ENCODE data around the gene AFDN. TPM values are rescaled to one million over a fixed set of nuclear protein-coding genes. Genes with fewer than 3 reads are reported as not detected.

The AFDN gene
- total and polyA plus RNA-seq, 2 experiments from 2014 or later, result 66.9 to 200 TPM

DNA sequence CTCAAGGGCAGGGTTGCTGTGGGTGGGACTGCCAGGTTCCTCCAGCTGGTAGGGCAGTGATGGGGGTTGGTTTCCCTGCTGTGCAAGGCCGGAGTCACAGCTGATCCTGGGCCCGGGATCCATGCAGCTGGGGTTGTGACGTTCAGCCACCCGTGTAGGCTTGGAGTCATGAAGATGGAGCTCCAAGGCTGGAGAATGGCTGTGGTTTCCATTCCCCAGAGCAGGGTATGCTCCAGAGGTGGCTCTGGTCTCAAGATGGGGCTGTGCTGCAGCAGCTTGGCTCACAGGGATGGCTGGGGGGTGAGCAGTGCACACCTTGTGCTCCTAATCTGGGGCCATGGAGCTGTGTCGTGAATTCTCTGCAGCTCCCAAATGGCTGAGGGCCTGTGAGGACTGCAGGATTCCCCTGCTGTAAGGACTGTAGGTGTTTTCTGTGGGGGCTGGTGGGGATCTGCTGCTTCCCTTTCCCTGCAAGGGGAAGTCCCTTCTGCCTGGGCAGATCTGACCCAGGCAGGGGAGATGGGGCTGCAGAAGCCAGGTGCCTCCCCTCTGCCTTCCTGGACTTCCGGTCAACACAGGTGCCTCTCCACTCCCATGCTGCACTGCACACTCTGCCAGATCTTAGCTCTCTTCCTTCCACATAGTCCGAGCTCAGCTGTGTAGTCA is 186.7 kb downstream of the AFDN start (continued):
- TF ChIP-seq, protein P1, sequence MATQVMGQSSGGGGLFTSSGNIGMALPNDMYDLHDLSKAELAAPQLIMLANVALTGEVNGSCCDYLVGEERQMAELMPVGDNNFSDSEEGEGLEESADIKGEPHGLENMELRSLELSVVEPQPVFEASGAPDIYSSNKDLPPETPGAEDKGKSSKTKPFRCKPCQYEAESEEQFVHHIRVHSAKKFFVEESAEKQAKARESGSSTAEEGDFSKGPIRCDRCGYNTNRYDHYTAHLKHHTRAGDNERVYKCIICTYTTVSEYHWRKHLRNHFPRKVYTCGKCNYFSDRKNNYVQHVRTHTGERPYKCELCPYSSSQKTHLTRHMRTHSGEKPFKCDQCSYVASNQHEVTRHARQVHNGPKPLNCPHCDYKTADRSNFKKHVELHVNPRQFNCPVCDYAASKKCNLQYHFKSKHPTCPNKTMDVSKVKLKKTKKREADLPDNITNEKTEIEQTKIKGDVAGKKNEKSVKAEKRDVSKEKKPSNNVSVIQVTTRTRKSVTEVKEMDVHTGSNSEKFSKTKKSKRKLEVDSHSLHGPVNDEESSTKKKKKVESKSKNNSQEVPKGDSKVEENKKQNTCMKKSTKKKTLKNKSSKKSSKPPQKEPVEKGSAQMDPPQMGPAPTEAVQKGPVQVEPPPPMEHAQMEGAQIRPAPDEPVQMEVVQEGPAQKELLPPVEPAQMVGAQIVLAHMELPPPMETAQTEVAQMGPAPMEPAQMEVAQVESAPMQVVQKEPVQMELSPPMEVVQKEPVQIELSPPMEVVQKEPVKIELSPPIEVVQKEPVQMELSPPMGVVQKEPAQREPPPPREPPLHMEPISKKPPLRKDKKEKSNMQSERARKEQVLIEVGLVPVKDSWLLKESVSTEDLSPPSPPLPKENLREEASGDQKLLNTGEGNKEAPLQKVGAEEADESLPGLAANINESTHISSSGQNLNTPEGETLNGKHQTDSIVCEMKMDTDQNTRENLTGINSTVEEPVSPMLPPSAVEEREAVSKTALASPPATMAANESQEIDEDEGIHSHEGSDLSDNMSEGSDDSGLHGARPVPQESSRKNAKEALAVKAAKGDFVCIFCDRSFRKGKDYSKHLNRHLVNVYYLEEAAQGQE (IDR thresholded peaks at IDR 0.05; ENCODE audit: unreplicated experiment), result no peak
- TF ChIP-seq, protein P2, sequence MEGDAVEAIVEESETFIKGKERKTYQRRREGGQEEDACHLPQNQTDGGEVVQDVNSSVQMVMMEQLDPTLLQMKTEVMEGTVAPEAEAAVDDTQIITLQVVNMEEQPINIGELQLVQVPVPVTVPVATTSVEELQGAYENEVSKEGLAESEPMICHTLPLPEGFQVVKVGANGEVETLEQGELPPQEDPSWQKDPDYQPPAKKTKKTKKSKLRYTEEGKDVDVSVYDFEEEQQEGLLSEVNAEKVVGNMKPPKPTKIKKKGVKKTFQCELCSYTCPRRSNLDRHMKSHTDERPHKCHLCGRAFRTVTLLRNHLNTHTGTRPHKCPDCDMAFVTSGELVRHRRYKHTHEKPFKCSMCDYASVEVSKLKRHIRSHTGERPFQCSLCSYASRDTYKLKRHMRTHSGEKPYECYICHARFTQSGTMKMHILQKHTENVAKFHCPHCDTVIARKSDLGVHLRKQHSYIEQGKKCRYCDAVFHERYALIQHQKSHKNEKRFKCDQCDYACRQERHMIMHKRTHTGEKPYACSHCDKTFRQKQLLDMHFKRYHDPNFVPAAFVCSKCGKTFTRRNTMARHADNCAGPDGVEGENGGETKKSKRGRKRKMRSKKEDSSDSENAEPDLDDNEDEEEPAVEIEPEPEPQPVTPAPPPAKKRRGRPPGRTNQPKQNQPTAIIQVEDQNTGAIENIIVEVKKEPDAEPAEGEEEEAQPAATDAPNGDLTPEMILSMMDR (conservative IDR thresholded peaks at IDR 0.05; ENCODE audit: low read depth in 2 of 2), result no peak
- TF ChIP-seq POLR2AphosphoS5 (IDR thresholded peaks at IDR 0.05; ENCODE audit: low read depth), result no peak
- TF ChIP-seq ZNF114 (CRISPR knock-in tag; IDR thresholded peaks at IDR 0.05), result no peak
- TF ChIP-seq NANOG (IDR thresholded peaks at IDR 0.05; ENCODE audit: borderline replicate concordance), result no peak

DNA sequence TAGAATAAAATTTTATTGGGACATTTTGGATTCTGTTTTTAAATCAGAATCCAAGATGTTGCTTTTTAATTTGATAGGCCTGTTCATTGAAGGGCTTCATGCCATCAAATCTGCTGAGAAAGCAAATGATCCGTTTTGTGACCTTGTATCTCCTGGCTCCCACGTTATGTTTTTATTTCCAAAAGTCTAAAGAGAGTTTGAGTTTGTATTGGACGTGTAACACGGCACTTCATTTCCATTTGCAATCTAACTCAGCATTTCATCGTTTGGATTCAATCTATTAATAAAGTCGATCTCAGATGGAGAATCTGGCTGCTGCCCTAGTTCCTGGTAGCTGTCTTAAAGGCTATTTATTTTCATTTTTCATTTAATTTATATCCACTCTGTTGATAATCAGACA is 187.7 kb downstream of the AFDN start:
- H3K4me3 ChIP-seq, result no peak overlapping the region
- H3K79me2 ChIP-seq (replicated peaks; ENCODE audit: insufficient read depth), result no peaks in the 10 kb centered on the region
- no peaks in the 10 kb centered on the region for H3F3A ChIP-seq (replicated peaks; ENCODE audit: low read depth)
- Mint-ChIP-seq H3K9me3 (peaks cover 15% of the 10 kb centered on the region), H3K27ac (no peak overlapping the region), H3K4me1 (peaks cover 9% of the 10 kb centered on the region; the same call in 2 of the 3 replicates), H3K4me3 (no peak overlapping the region), H3K27me3 (ENCODE audit: insufficient read depth, low read depth, poor library complexity) (no peaks in the 10 kb centered on the region), H3K36me3 (ENCODE audit: low read depth) (peaks cover 7% of the 10 kb centered on the region; the same call in 1 of the 3 replicates)
- H3K27ac ChIP-seq (ENCODE audit: low read depth), result no peak overlapping the region
- H3K9me2 ChIP-seq (ENCODE audit: insufficient read depth), result no peaks in the 10 kb centered on the region
- H3K27me3 ChIP-seq (ENCODE audit: insufficient read depth), result no peaks in the 10 kb centered on the region
- no peaks in the 10 kb centered on the region for H3K4me1 ChIP-seq (ENCODE audit: insufficient read depth)
- no peak for DNase-seq (ENCODE audit: low spot score)
- H2AFZ ChIP-seq, result no peak overlapping the region
- no peak for ATAC-seq
- no peaks in the 10 kb centered on the region for H3K36me3 ChIP-seq (ENCODE audit: insufficient read depth)
- H3K4me2 ChIP-seq, result no peak overlapping the region
- no peaks in the 10 kb centered on the region for H4K20me1 ChIP-seq (replicated peaks; ENCODE audit: insufficient read depth)
- TF ChIP-seq, protein P3, sequence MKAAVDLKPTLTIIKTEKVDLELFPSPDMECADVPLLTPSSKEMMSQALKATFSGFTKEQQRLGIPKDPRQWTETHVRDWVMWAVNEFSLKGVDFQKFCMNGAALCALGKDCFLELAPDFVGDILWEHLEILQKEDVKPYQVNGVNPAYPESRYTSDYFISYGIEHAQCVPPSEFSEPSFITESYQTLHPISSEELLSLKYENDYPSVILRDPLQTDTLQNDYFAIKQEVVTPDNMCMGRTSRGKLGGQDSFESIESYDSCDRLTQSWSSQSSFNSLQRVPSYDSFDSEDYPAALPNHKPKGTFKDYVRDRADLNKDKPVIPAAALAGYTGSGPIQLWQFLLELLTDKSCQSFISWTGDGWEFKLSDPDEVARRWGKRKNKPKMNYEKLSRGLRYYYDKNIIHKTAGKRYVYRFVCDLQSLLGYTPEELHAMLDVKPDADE (IDR thresholded peaks at IDR 0.05), result no peak
- TF ChIP-seq ZNF114 (CRISPR knock-in tag; IDR thresholded peaks at IDR 0.05), result no peak
- TF ChIP-seq, protein P1 (IDR thresholded peaks at IDR 0.05; ENCODE audit: unreplicated experiment), result no peak
- no peak for TF ChIP-seq NANOG (IDR thresholded peaks at IDR 0.05; ENCODE audit: borderline replicate concordance)
- TF ChIP-seq EZH2 (IDR thresholded peaks at IDR 0.05; ENCODE audit: low read depth, unreplicated experiment), result no peak
- TF ChIP-seq, protein P2 (conservative IDR thresholded peaks at IDR 0.05; ENCODE audit: low read depth in 2 of 2), result no peak
- TF ChIP-seq CREB1 (CRISPR knock-in tag; IDR thresholded peaks at IDR 0.05; ENCODE audit: low read depth), result no peak
- no peak for TF ChIP-seq ZNF331 (CRISPR knock-in tag; IDR thresholded peaks at IDR 0.05; ENCODE audit: low read depth)
- TF ChIP-seq POLR2AphosphoS5 (IDR thresholded peaks at IDR 0.05; ENCODE audit: low read depth), result no peak
- TF ChIP-seq STAT1 (IDR thresholded peaks at IDR 0.05; ENCODE audit: unreplicated experiment), result no peak
- TF ChIP-seq JUNB (IDR thresholded peaks at IDR 0.05; ENCODE audit: unreplicated experiment), result no peak
- TF ChIP-seq EZH2phosphoT487 (IDR thresholded peaks at IDR 0.05; ENCODE audit: unreplicated experiment), result no peak
